IMR-90 (cell line): Measurements from ENCODE around the gene PODXL. TPM values are rescaled to one million over a fixed set of nuclear protein-coding genes. Genes with fewer than 3 reads are reported as not detected.
A peak's percentile ranks its signal among the peaks of the same experiment; 100 is the strongest.

Source experiments
- ATAC-seq: fragments of 200-7000 bp; cut with Tn5 transposase; 2 replicates; pipeline ENCODE4 v1.9.1; 2020; ENCODE audit warnings: low read depth, mild to moderate bottlenecking, moderate library complexity
- BruUV-seq: library from RNA; stranded (reverse); fragments of 400-500 nt; replicated peaks from 2 replicates; lab custom pipeline; 2021; lab: Mats Ljungman, UMichigan
- CTCF ChIA-PET: fragments of 300-600 bp; formaldehyde crosslinking; extraction: SDS; loops from one replicate; lab custom pipeline; 2021; ENCODE audit warnings: antibody characterized with exemption; lab: Yijun Ruan, JAX
- POLR2A ChIA-PET: fragments of 300-600 bp; sonication (Branson Sonifier 250); formaldehyde crosslinking; loops from one replicate; lab custom pipeline; 2022; ENCODE audit warnings: antibody characterized with exemption; ENCODE audit not compliant: unreplicated experiment; lab: Charles Lee
- DNase-seq: peaks from one replicate; pipeline ENCODE4 v3.0.0; 2013
- H2AFZ ChIP-seq: replicated peaks from 2 replicates; pipeline ENCODE3; 2013; ENCODE audit warnings: low read length, mild to moderate bottlenecking; ENCODE audit not compliant: poor library complexity
- H2AK5ac ChIP-seq: 2 replicates; pipeline ENCODE4 v1.6.1; 2013; ENCODE audit warnings: low read depth, low read length, inconsistent platforms
- H2AK9ac ChIP-seq: replicated peaks from 2 replicates; pipeline ENCODE3; 2013; ENCODE audit warnings: mild to moderate bottlenecking, low read depth, low read length, moderate library complexity; ENCODE audit not compliant: poor library complexity
- H2BK120ac ChIP-seq: 2 replicates; pipeline ENCODE4 v1.6.1; 2013; ENCODE audit warnings: low read depth, low read length, inconsistent platforms
- H2BK15ac ChIP-seq: 3 replicates; pipeline ENCODE4 v1.6.1; 2013; ENCODE audit warnings: low read depth, low read length, inconsistent platforms
- H2BK20ac ChIP-seq: 2 replicates; pipeline ENCODE4 v1.6.1; 2013; ENCODE audit warnings: low read depth, mild to moderate bottlenecking, inconsistent platforms, low read length, moderate library complexity
- H2BK5ac ChIP-seq: 2 replicates; pipeline ENCODE4 v1.6.1; 2013; ENCODE audit warnings: mild to moderate bottlenecking, low read depth, low read length, inconsistent platforms; ENCODE audit not compliant: poor library complexity, severe bottlenecking
- H3K14ac ChIP-seq: replicated peaks from 2 replicates; pipeline ENCODE4 v1.6.1; 2013; ENCODE audit warnings: low read depth, low read length, inconsistent platforms
- H3K18ac ChIP-seq: 2 replicates; pipeline ENCODE4 v1.6.1; 2013; ENCODE audit warnings: low read depth, low read length, control low read depth
- H3K23ac ChIP-seq: 2 replicates; pipeline ENCODE4 v1.6.1; 2013; ENCODE audit warnings: low read depth, low read length, inconsistent platforms
- H3K27ac ChIP-seq: 2 replicates; pipeline ENCODE4 v1.5.1; 2013; ENCODE audit warnings: mild to moderate bottlenecking, control low read depth, low read length; ENCODE audit not compliant: insufficient read depth
- H3K27me3 ChIP-seq: 2 replicates; pipeline ENCODE4 v1.6.1; 2013; ENCODE audit warnings: low read length; ENCODE audit not compliant: control insufficient read depth, insufficient read depth
- H3K36me3 ChIP-seq: 2 replicates; pipeline ENCODE4 v1.6.1; 2013; ENCODE audit warnings: low read length, mixed read lengths; ENCODE audit not compliant: control insufficient read depth, insufficient read depth
- H3K4ac ChIP-seq: 2 replicates; pipeline ENCODE4 v1.6.1; 2013; ENCODE audit warnings: low read depth, low read length, inconsistent platforms
- H3K4me1 ChIP-seq: 2 replicates; pipeline ENCODE4 v1.6.1; 2013; ENCODE audit warnings: low read length, mixed read lengths; ENCODE audit not compliant: control insufficient read depth, insufficient read depth
- H3K4me2 ChIP-seq: 2 replicates; pipeline ENCODE4 v1.6.1; 2013; ENCODE audit warnings: low read depth, mild to moderate bottlenecking, control low read depth, low read length, moderate library complexity
- H3K4me3 ChIP-seq: 2 replicates; pipeline ENCODE4 v1.5.1; 2013; ENCODE audit warnings: low read depth, mild to moderate bottlenecking, control low read depth, low read length, moderate library complexity; ENCODE audit not compliant: insufficient read depth
- H3K56ac ChIP-seq: 2 replicates; pipeline ENCODE4 v1.6.1; 2013; ENCODE audit warnings: low read length, inconsistent platforms; ENCODE audit not compliant: insufficient read depth; ENCODE audit errors: extremely low read depth
- H3K79me1 ChIP-seq, 2 experiments: 2 replicates each; pipeline ENCODE4 v1.6.1; 2013; ENCODE audit warnings: low read length in 2 of 2, inconsistent platforms in 1 of 2, low read depth in 1 of 2
- H3K9ac ChIP-seq: 2 replicates; pipeline ENCODE4 v1.6.1; 2013; ENCODE audit warnings: low read depth, low read length, control low read depth
- H3K9me1 ChIP-seq: 2 replicates; pipeline ENCODE4 v1.6.1; 2013; ENCODE audit warnings: low read length, inconsistent platforms; ENCODE audit not compliant: insufficient read depth
- H3K9me3 ChIP-seq: 2 replicates; pipeline ENCODE4 v1.6.1; 2013; ENCODE audit warnings: low read length; ENCODE audit not compliant: control insufficient read depth, insufficient read depth
- H4K20me1 ChIP-seq: 2 replicates; pipeline ENCODE4 v1.6.1; 2013; ENCODE audit warnings: low read length, inconsistent platforms; ENCODE audit not compliant: insufficient read depth
- H4K5ac ChIP-seq: 2 replicates; pipeline ENCODE4 v1.6.1; 2013; ENCODE audit warnings: mild to moderate bottlenecking, low read depth, low read length, control low read depth
- H4K8ac ChIP-seq, 2 experiments: 2 replicates each; pipeline ENCODE4 v1.6.1; 2013; ENCODE audit warnings: low read depth in 2 of 2, low read length in 2 of 2, control low read depth in 1 of 2, inconsistent platforms in 1 of 2
- H4K91ac ChIP-seq: 2 replicates; pipeline ENCODE4 v1.6.1; 2013; ENCODE audit warnings: low read depth, low read length, inconsistent platforms; ENCODE audit not compliant: insufficient read depth
- CHD1 ChIP-seq: IDR thresholded peaks from 2 replicates; pipeline ENCODE4 v1.6.1; 2012; ENCODE audit warnings: low read depth, low read length, improper control_type of control experiment
- FOS ChIP-seq: fragments of 150-350 bp; IDR thresholded peaks from 2 replicates; pipeline ENCODE4 v1.6.1; 2016; ENCODE audit warnings: low read depth, low read length
- MAFK ChIP-seq: IDR thresholded peaks from 2 replicates; pipeline ENCODE4 v1.6.1; 2012; ENCODE audit warnings: low read depth, low read length, improper control_type of control experiment
- NFE2L2 ChIP-seq: fragments of 150-350 bp; IDR thresholded peaks from 2 replicates; pipeline ENCODE4 v1.6.1; 2016; ENCODE audit warnings: low read depth, mild to moderate bottlenecking, low read length
- POLR2A ChIP-seq: IDR thresholded peaks from 2 replicates; pipeline ENCODE4 v1.6.1; 2012; ENCODE audit warnings: mild to moderate bottlenecking, low read depth, low read length
- RFX5 ChIP-seq: IDR thresholded peaks from 2 replicates; pipeline ENCODE4 v1.8.0; 2012; ENCODE audit warnings: low read depth, mild to moderate bottlenecking, low read length, moderate library complexity
- dilution Hi-C: fragments of 300-500 bp; cut with HindIII; formaldehyde crosslinking; loops from one replicate; pipeline ENCODE4 v1.14.3; 2018; ENCODE audit warnings: low sequenced_read_pairs; ENCODE audit not compliant: unreplicated experiment
- in situ Hi-C: fragments of 300-500 bp; cut with MboI; formaldehyde crosslinking; loops from 3 replicates; pipeline ENCODE4 v1.14.3; 2019; ENCODE audit warnings: low sequenced_read_pairs, inconsistent platforms, mixed read lengths
- intact Hi-C: fragments of 100-400 bp; cut with micrococcal nuclease; formaldehyde crosslinking; loops from 2 replicates; pipeline ENCODE4 v1.10.0; 2022
- polyA plus RNA-seq, 3 experiments: library from polyadenylated mRNA; depleted of rRNA; stranded (reverse); fragments of >200 nt; gene quantifications; 2 replicates each; pipeline ENCODE4 v1.2.3, GENCODE V29; 2012; ENCODE audit warnings: low replicate concordance in 1 of 3
- total RNA-seq: library from RNA; depleted of rRNA; stranded (reverse); fragments of >200 nt; gene quantifications from 2 replicates; pipeline ENCODE4 v1.2.3, GENCODE V29; 2012

PODXL gene
- total and polyA plus RNA-seq, 2 of the 4 experiments (the other 2 are of a cell fraction) = 1.3 to 3.8 TPM

- no peak overlapping the region for H4K91ac ChIP-seq
- H4K8ac ChIP-seq = no peak overlapping the region
- no TSS peak for BruUV-seq
- peaks cover 0 to 11% of the 10 kb centered on the region in 2 experiments; a peak in 1 of 4 replicates for H3K79me1 ChIP-seq
- H2BK15ac ChIP-seq = no peak overlapping the region
- H3K36me3 ChIP-seq = no peaks in the 10 kb centered on the region
- no peak overlapping the region for H2AFZ ChIP-seq
- no peaks in the 10 kb centered on the region for H4K20me1 ChIP-seq
- H3K27me3 ChIP-seq = no peaks in the 10 kb centered on the region
- H3K14ac ChIP-seq = no peak overlapping the region
- DNase-seq = no peak
- H3K23ac ChIP-seq = no peak overlapping the region
- in situ Hi-C loops (no loop called here), dilution Hi-C loops (no loop called here), intact Hi-C loops (no loop called here)
- ATAC-seq = no peak
- H2BK20ac ChIP-seq = no peak overlapping the region
- H3K18ac ChIP-seq = no peak overlapping the region
- CTCF ChIA-PET = interaction anchor here (0.7 to 1.1 kb wide), 2 partner anchors 21 to 36 kb away, joined by 3 to 4 read pairs; no protein-coding TSS in a partner anchor
- H3K4me2 ChIP-seq = no peak overlapping the region
- TF ChIP-seq CHD1 (no peak), FOS (no peak), POLR2A (no peak), NFE2L2 (no peak), RFX5 (no peak), MAFK (peak; percentile 76)
- H2BK5ac ChIP-seq = no peak overlapping the region
- H2AK5ac ChIP-seq = no peak overlapping the region
- H2AK9ac ChIP-seq = no peak overlapping the region
- H2BK120ac ChIP-seq = no peak overlapping the region
- H3K4ac ChIP-seq = no peak overlapping the region
- POLR2A ChIA-PET = no interaction called here
- H3K4me1 ChIP-seq = no peaks in the 10 kb centered on the region
- no peaks in the 10 kb centered on the region for H3K9me3 ChIP-seq
- no peak overlapping the region for H3K4me3 ChIP-seq
- H4K5ac ChIP-seq = no peak overlapping the region
- H3K27ac ChIP-seq = no peak overlapping the region
- no peak overlapping the region for H3K56ac ChIP-seq
- H3K9ac ChIP-seq = no peak overlapping the region
- no peaks in the 10 kb centered on the region for H3K9me1 ChIP-seq
These were observed 31.7 kb downstream of the PODXL start for GRCh38 chr7:131524703-131525102.
